Neural progenitor cell (in vitro differentiated cells): Measurements from ENCODE around the gene LDHD. TPM values are rescaled to one million over a fixed set of nuclear protein-coding genes. Genes with fewer than 3 reads are reported as not detected.
A peak's percentile ranks its signal among the peaks of the same experiment; 100 is the strongest.

Experiments used
- DNase-seq: peaks from one replicate; pipeline ENCODE4 v3.0.0-alpha.2; 2016; ENCODE audit warnings: low spot score
- H2AFZ ChIP-seq: fragments of 200-600 bp; sonication (generic); replicated peaks from 2 replicates; pipeline ENCODE4 v1.6.1; 2016; ENCODE audit warnings: antibody characterized with exemption
- H3F3A ChIP-seq: fragments of 200-600 bp; sonication (generic); 2 replicates; pipeline ENCODE4 v1.6.1; 2016; ENCODE audit warnings: antibody characterized with exemption, low read depth
- H3K27ac ChIP-seq: fragments of 200-600 bp; sonication (generic); 2 replicates; pipeline ENCODE4 v1.5.1; 2016; ENCODE audit warnings: mild to moderate bottlenecking
- H3K27me3 ChIP-seq: fragments of 200-600 bp; sonication (generic); 2 replicates; pipeline ENCODE4 v1.6.1; 2016; ENCODE audit warnings: mild to moderate bottlenecking, moderate library complexity
- H3K36me3 ChIP-seq: fragments of 200-600 bp; sonication (generic); 2 replicates; pipeline ENCODE4 v1.5.1; 2016
- H3K4me1 ChIP-seq: fragments of 200-600 bp; sonication (generic); 2 replicates; pipeline ENCODE4 v1.6.1; 2016; ENCODE audit warnings: mixed run types
- H3K4me2 ChIP-seq: fragments of 200-600 bp; sonication (generic); 2 replicates; pipeline ENCODE4 v1.6.1; 2016
- H3K4me3 ChIP-seq: fragments of 200-600 bp; sonication (generic); 2 replicates; pipeline ENCODE4 v1.5.1; 2016
- H3K79me2 ChIP-seq: fragments of 200-600 bp; sonication (generic); 2 replicates; pipeline ENCODE4 v1.6.1; 2016; ENCODE audit warnings: low read depth
- H3K9ac ChIP-seq: fragments of 200-600 bp; sonication (generic); 2 replicates; pipeline ENCODE4 v1.6.1; 2016
- H3K9me3 ChIP-seq: fragments of 200-600 bp; sonication (generic); 2 replicates; pipeline ENCODE4 v1.5.1; 2016; ENCODE audit warnings: low read depth
- H4K20me1 ChIP-seq: fragments of 200-600 bp; sonication (generic); 2 replicates; pipeline ENCODE4 v1.6.1; 2016; ENCODE audit warnings: low read depth
- H3K27ac Mint-ChIP-seq: 3 replicates; pipeline ENCODE4 v1.8.0; 2021; ENCODE audit warnings: mixed read lengths
- H3K27me3 Mint-ChIP-seq: 2 replicates; pipeline ENCODE4 v1.8.0; 2022; ENCODE audit warnings: low read depth, mild to moderate bottlenecking, inconsistent platforms, moderate library complexity, mixed read lengths; ENCODE audit not compliant: insufficient read depth
- H3K36me3 Mint-ChIP-seq: 3 replicates; pipeline ENCODE4 v1.8.0; 2021; ENCODE audit warnings: mixed read lengths
- H3K4me1 Mint-ChIP-seq: 3 replicates; pipeline ENCODE4 v1.8.0; 2021; ENCODE audit warnings: mixed read lengths
- H3K4me3 Mint-ChIP-seq: 3 replicates; pipeline ENCODE4 v1.8.0; 2021; ENCODE audit warnings: mild to moderate bottlenecking, moderate library complexity, mixed read lengths
- H3K9me3 Mint-ChIP-seq: 3 replicates; pipeline ENCODE4 v1.8.0; 2020; ENCODE audit warnings: mixed read lengths
- EZH2 ChIP-seq: fragments of 200-600 bp; sonication (generic); IDR thresholded peaks from 2 replicates; pipeline ENCODE4 v1.6.1; 2017; ENCODE audit warnings: antibody characterized with exemption, mild to moderate bottlenecking, moderate library complexity
- EZH2phosphoT487 ChIP-seq: fragments of 200-600 bp; sonication (generic); IDR thresholded peaks from 2 replicates; pipeline ENCODE4 v1.6.1; 2017; ENCODE audit warnings: antibody characterized with exemption
- total RNA-seq: library from RNA; depleted of rRNA; stranded (reverse); fragments of >200 nt; gene quantifications from 2 replicates; pipeline ENCODE4 v1.2.3, GENCODE V29; 2015; ENCODE audit warnings: low replicate concordance
- TF ChIP-seq, protein P1 (sequence below): fragments of 200-600 bp; sonication (generic); IDR thresholded peaks from 2 replicates; pipeline ENCODE4 v1.5.1; 2017; ENCODE audit warnings: antibody characterized with exemption, mild to moderate bottlenecking

LDHD gene
- 0.60 and 3.8 TPM in 2 replicates for total RNA-seq

DNA sequence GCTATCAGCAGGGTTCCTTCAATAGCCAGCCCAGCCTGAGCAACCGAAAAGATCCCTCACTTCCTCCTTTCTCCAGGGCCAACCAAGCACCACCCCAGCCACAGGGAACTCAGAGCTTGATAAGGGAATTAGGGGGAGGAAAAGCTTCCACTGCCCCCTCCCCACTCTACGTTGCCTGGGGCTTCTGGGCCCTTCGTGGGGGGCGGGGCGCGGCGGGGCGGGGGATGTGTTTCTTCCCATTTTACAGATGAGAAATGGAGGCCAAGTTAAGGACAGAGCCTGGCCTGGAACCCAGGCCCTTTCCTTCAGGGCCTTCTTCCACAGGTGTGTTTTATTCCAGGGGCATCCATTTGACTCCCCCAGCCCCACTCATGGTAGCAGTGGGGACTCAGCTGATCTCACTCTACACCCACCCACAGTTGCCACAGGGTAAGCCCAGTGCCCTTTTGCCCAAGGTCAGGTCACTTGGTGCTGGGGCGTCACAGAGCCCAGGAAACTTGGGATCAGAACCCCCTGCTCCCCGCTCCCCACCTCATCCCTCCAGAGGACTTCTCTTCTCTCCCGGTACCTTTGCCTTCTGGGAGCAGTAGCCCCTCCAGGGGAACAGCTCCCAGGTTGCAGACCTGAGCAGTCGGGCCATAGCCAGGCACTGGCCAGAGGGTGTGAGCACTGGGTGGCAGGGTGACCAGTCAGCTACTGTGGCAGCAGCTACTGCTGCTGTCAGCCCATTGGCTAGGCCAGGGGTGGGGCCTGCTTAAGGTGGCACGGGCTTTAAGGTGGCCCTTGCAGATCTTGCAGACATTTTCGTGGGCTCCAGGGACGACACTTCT, at the start of gene LDHD:
Gene LDHD (minus strand): TSS at position 700 of the 830 bp plus-strand sequence. CDS start 60 bp downstream, at position 640.
- peak within 1 kb of the TSS; percentile 59 for H3K4me2 ChIP-seq
- peak; percentile 67 for DNase-seq
- H2AFZ ChIP-seq = peak within 1 kb of the TSS; percentile 91

DNA sequence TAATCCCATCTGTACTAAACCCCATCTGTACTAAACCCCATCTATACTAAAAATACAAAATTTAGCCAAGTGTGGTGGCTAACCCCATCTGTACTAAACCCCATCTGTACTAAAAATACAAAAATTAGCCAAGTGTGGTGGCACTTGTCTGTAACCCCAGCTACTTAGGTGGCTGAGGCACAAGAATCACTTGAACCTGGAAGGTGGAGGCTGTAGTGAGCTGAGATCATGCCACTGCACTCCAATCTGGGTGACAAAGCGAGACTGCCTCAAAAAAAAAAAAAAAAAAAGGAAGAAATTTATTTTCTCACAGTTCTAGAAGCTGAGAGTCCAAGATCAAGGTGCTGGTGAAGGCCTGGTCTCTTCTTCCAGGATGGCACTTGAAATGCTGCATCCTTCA, 43.8 kb upstream of the LDHD start:
- Mint-ChIP-seq H3K27ac (no peak overlapping the region), H3K4me1 (no peaks in the 10 kb centered on the region), H3K9me3 (peaks cover 77% of the 10 kb centered on the region), H3K36me3 (peaks cover 75% of the 10 kb centered on the region), H3K27me3 (peaks cover 4% of the 10 kb centered on the region), H3K4me3 (no peak overlapping the region)
- no peak overlapping the region for H3K4me3 ChIP-seq
- no peak overlapping the region for H3K9ac ChIP-seq
- peaks cover 81% of the 10 kb centered on the region for H3K79me2 ChIP-seq
- H3K9me3 ChIP-seq = peaks cover 10% of the 10 kb centered on the region
- H2AFZ ChIP-seq = no peak overlapping the region
- H3K27me3 ChIP-seq = no peaks in the 10 kb centered on the region
- H3K36me3 ChIP-seq = peaks cover 14% of the 10 kb centered on the region
- peaks cover 3% of the 10 kb centered on the region for H3F3A ChIP-seq
- no peaks in the 10 kb centered on the region for H3K4me1 ChIP-seq
- H3K27ac ChIP-seq = no peak overlapping the region
- DNase-seq = no peak
- H3K4me2 ChIP-seq = no peak overlapping the region
- H4K20me1 ChIP-seq = no peaks in the 10 kb centered on the region
- TF ChIP-seq EZH2phosphoT487 (no peak), EZH2 (no peak)
- TF ChIP-seq, protein P1, sequence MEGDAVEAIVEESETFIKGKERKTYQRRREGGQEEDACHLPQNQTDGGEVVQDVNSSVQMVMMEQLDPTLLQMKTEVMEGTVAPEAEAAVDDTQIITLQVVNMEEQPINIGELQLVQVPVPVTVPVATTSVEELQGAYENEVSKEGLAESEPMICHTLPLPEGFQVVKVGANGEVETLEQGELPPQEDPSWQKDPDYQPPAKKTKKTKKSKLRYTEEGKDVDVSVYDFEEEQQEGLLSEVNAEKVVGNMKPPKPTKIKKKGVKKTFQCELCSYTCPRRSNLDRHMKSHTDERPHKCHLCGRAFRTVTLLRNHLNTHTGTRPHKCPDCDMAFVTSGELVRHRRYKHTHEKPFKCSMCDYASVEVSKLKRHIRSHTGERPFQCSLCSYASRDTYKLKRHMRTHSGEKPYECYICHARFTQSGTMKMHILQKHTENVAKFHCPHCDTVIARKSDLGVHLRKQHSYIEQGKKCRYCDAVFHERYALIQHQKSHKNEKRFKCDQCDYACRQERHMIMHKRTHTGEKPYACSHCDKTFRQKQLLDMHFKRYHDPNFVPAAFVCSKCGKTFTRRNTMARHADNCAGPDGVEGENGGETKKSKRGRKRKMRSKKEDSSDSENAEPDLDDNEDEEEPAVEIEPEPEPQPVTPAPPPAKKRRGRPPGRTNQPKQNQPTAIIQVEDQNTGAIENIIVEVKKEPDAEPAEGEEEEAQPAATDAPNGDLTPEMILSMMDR = no peak

More for the DNA sequence above, at the start of gene LDHD:
- Mint-ChIP-seq H3K4me1 (peaks cover 19% of the 10 kb centered on the region), H3K9me3 (peaks cover under 1% of the 10 kb centered on the region), H3K27ac (no peak within 1 kb of the TSS), H3K27me3 (peaks cover 2% of the 10 kb centered on the region), H3K4me3 (peak within 1 kb of the TSS; percentile 64), H3K36me3 (no peaks in the 10 kb centered on the region)
- Histone ChIP-seq H3K27me3 (no peaks in the 10 kb centered on the region), H3K79me2 (no peaks in the 10 kb centered on the region), H3K4me3 (peak within 1 kb of the TSS; percentile 28), H3K9me3 (no peaks in the 10 kb centered on the region), H3K36me3 (no peaks in the 10 kb centered on the region), H4K20me1 (no peaks in the 10 kb centered on the region), H3K4me1 (peaks cover 20% of the 10 kb centered on the region), H3F3A (peaks cover 26% of the 10 kb centered on the region), H3K27ac (no peak within 1 kb of the TSS), H3K9ac (no peak within 1 kb of the TSS)
- TF ChIP-seq, protein P1 = no peak
- no peak for TF ChIP-seq EZH2phosphoT487
- TF ChIP-seq EZH2 = no peak

DNA sequence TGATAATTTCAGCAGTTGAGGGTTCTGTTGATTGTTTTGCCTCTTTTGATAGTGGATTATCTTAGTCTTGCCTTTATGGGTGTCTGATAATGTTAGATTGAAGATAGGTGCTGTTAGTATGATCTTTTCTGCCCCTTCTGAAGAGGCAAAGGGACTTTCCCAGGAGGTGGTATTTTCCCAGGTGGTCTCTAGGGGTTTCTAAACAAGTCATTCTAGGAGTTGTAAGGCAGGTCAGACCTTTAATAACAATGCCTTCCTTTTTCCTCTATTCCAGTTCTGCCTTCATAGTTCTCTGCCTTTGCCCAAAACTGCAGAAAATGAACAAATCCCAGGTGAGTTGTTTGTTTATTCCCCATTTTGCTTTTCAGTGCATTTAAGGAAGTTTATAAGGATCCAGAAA, 36.1 kb upstream of the LDHD start:
- Mint-ChIP-seq H3K27ac (no peak overlapping the region), H3K27me3 (peaks cover 6% of the 10 kb centered on the region), H3K36me3 (peaks cover 73% of the 10 kb centered on the region), H3K4me3 (no peak overlapping the region), H3K4me1 (peaks cover 2% of the 10 kb centered on the region), H3K9me3 (peaks cover 75% of the 10 kb centered on the region)
- no peak overlapping the region for H3K9ac ChIP-seq
- no peak for TF ChIP-seq EZH2phosphoT487
- TF ChIP-seq, protein P1 = no peak
- no peak for TF ChIP-seq EZH2
- no peak for DNase-seq
- no peaks in the 10 kb centered on the region for H3K27me3 ChIP-seq
- H3K27ac ChIP-seq = no peak overlapping the region
- H3K4me3 ChIP-seq = no peak overlapping the region
- H3K9me3 ChIP-seq = peaks cover 29% of the 10 kb centered on the region
- no peak overlapping the region for H2AFZ ChIP-seq
- H3K36me3 ChIP-seq = peaks cover 50% of the 10 kb centered on the region
- peaks cover 85% of the 10 kb centered on the region for H3K79me2 ChIP-seq
- H3K4me1 ChIP-seq = no peaks in the 10 kb centered on the region
- H3K4me2 ChIP-seq = no peak overlapping the region
- peaks cover 10% of the 10 kb centered on the region for H3F3A ChIP-seq
- no peaks in the 10 kb centered on the region for H4K20me1 ChIP-seq
